DOHH2 (cell line): ENCODE results near the gene YBX2.

Experiments used
- H3F3A ChIP-seq: fragments of 200-600 bp; sonication (generic), shearing (Covaris generic); 2 replicates; pipeline ENCODE4 v1.6.0; 2016; ENCODE audit warnings: antibody characterized with exemption, mild to moderate bottlenecking; ENCODE audit not compliant: control insufficient read depth, insufficient read depth
- H3K27ac ChIP-seq: fragments of 200-600 bp; sonication (generic); 2 replicates; pipeline ENCODE4 v1.5.1; 2014; ENCODE audit warnings: low read depth, mild to moderate bottlenecking, low read length, moderate library complexity
- H3K27me3 ChIP-seq: fragments of 200-600 bp; sonication (generic); 2 replicates; pipeline ENCODE4 v1.6.1; 2014; ENCODE audit warnings: mild to moderate bottlenecking, low read length, mixed read lengths; ENCODE audit not compliant: control insufficient read depth
- H3K36me3 ChIP-seq: fragments of 200-600 bp; sonication (generic); 2 replicates; pipeline ENCODE4 v1.6.1; 2014; ENCODE audit warnings: mild to moderate bottlenecking, low read length, moderate library complexity, mixed read lengths; ENCODE audit not compliant: control insufficient read depth
- H3K4me1 ChIP-seq: fragments of 200-600 bp; sonication (generic); 2 replicates; pipeline ENCODE4 v1.6.1; 2014; ENCODE audit warnings: mild to moderate bottlenecking, low read length, mixed read lengths; ENCODE audit not compliant: control insufficient read depth
- H3K4me2 ChIP-seq: fragments of 200-600 bp; sonication (generic); 2 replicates; pipeline ENCODE4 v1.6.0; 2014; ENCODE audit warnings: mild to moderate bottlenecking, low read length, moderate library complexity
- H3K4me3 ChIP-seq: fragments of 200-600 bp; sonication (generic); 2 replicates; pipeline ENCODE4 v1.5.1; 2014; ENCODE audit warnings: mild to moderate bottlenecking, low read length, mixed read lengths
- H3K79me2 ChIP-seq: fragments of 200-600 bp; sonication (generic); 2 replicates; pipeline ENCODE4 v1.6.1; 2014; ENCODE audit warnings: mild to moderate bottlenecking, low read length, mixed read lengths; ENCODE audit not compliant: control insufficient read depth
- H3K9me2 ChIP-seq: fragments of 200-600 bp; sonication (generic); replicated peaks from 2 replicates; pipeline ENCODE4 v1.6.1; 2014; ENCODE audit warnings: mild to moderate bottlenecking, low read length, mixed read lengths; ENCODE audit not compliant: control insufficient read depth
- H3K9me3 ChIP-seq: fragments of 200-600 bp; sonication (generic); 2 replicates; pipeline ENCODE4 v1.6.1; 2014; ENCODE audit warnings: antibody characterized with exemption, low read length, mixed read lengths; ENCODE audit not compliant: control insufficient read depth, insufficient read depth
- H4K20me1 ChIP-seq: fragments of 200-600 bp; sonication (generic); 2 replicates; pipeline ENCODE4 v1.6.0; 2014; ENCODE audit warnings: low read depth, mild to moderate bottlenecking, antibody characterized with exemption, low read length, moderate library complexity; ENCODE audit not compliant: control insufficient read depth, insufficient read depth
- CTCF ChIP-seq: fragments of 200-600 bp; sonication (generic); IDR thresholded peaks from one replicate; pipeline ENCODE4 v1.5.1; 2014; ENCODE audit warnings: antibody characterized with exemption, mild to moderate bottlenecking, low read depth, low read length; ENCODE audit not compliant: poor library complexity, severe bottlenecking
- EZH2phosphoT487 ChIP-seq: fragments of 200-600 bp; sonication (generic); IDR thresholded peaks from 2 replicates; pipeline ENCODE4 v1.6.1; 2017; ENCODE audit warnings: borderline replicate concordance, mild to moderate bottlenecking, antibody characterized with exemption, low read length, moderate library complexity, mixed read lengths

YBX2 gene

GRCh38 chr17:7307686-7308624 is 13.5 kb upstream of the YBX2 start:
- H3K4me3 ChIP-seq = peak overlapping the region; percentile 84
- no peaks in the 10 kb centered on the region for H3K9me2 ChIP-seq
- peaks cover 49% of the 10 kb centered on the region for H3K79me2 ChIP-seq
- peaks cover 54% of the 10 kb centered on the region for H3K36me3 ChIP-seq
- H3K4me2 ChIP-seq = peak overlapping the region; percentile 73
- peaks cover 28% of the 10 kb centered on the region for H4K20me1 ChIP-seq
- no peaks in the 10 kb centered on the region for H3K27me3 ChIP-seq
- H3F3A ChIP-seq = peaks cover 50% of the 10 kb centered on the region
- peaks cover 36% of the 10 kb centered on the region for H3K4me1 ChIP-seq
- H3K9me3 ChIP-seq = no peaks in the 10 kb centered on the region
- H3K27ac ChIP-seq = peak overlapping the region; percentile 87
- TF ChIP-seq CTCF (no peak), EZH2phosphoT487 (no peak)

- peak within 1 kb of the TSS; percentile 73 for H3K4me2 ChIP-seq
Observed at GRCh38 chr17:7306911-7307685, 12.7 kb upstream of the YBX2 start, which contains the start of gene EIF5A. TSS of gene EIF5A (plus strand) at chr17:7307628. CDS start at chr17:7309636, 2,008 bp downstream.

GRCh38 chr17:7304179-7304578 is 9.7 kb upstream of the YBX2 start:
- H4K20me1 ChIP-seq = peaks cover 2% of the 10 kb centered on the region
- peaks cover 18% of the 10 kb centered on the region for H3K79me2 ChIP-seq
- H3K4me1 ChIP-seq = peaks cover 8% of the 10 kb centered on the region
- H3K36me3 ChIP-seq = peaks cover 18% of the 10 kb centered on the region
- no peak overlapping the region for H3K4me2 ChIP-seq
- H3K9me2 ChIP-seq = no peaks in the 10 kb centered on the region
- H3K27me3 ChIP-seq = no peaks in the 10 kb centered on the region
- no peak for TF ChIP-seq EZH2phosphoT487
- no peak for TF ChIP-seq CTCF
- H3K4me3 ChIP-seq = no peak overlapping the region
- H3K27ac ChIP-seq = no peak overlapping the region
- no peaks in the 10 kb centered on the region for H3K9me3 ChIP-seq
- H3F3A ChIP-seq = peaks cover 14% of the 10 kb centered on the region

More at GRCh38 chr17:7306911-7307685, 12.7 kb upstream of the YBX2 start, which contains the start of gene EIF5A:
- peaks cover 30% of the 10 kb centered on the region for H3K4me1 ChIP-seq
- peak within 1 kb of the TSS; percentile 84 for H3K4me3 ChIP-seq
- H3K27me3 ChIP-seq = no peaks in the 10 kb centered on the region
- H3K27ac ChIP-seq = peak within 1 kb of the TSS; percentile 87
- H3F3A ChIP-seq = peaks cover 41% of the 10 kb centered on the region
- peaks cover 44% of the 10 kb centered on the region for H3K79me2 ChIP-seq
- TF ChIP-seq CTCF (no peak), EZH2phosphoT487 (no peak)
- peaks cover 21% of the 10 kb centered on the region for H4K20me1 ChIP-seq
- no peaks in the 10 kb centered on the region for H3K9me2 ChIP-seq
- peaks cover 45% of the 10 kb centered on the region for H3K36me3 ChIP-seq
- no peaks in the 10 kb centered on the region for H3K9me3 ChIP-seq
